Left ventricle myocardium inferior (tissue), 1 donor: ENCODE data around the gene PLEKHM2. TPM values are rescaled to one million over a fixed set of nuclear protein-coding genes. Genes with fewer than 3 reads are reported as not detected.
A peak's percentile ranks its signal among the peaks of the same experiment; 100 is the strongest.
"Not testable (repeated sequence)": the region's sequence is repeated elsewhere in the genome, so short reads cannot be mapped to it uniquely, and the experiment has no call there.

Experiments
- DNase-seq: peaks from one replicate; pipeline ENCODE4 v3.0.0-alpha.2; 2020
- H3K27ac ChIP-seq: fragments of 200-600 bp; replicated peaks from 2 replicates; pipeline ENCODE4 v1.8.0; 2021
- H3K27me3 ChIP-seq: fragments of 200-600 bp; 2 replicates; pipeline ENCODE4 v1.8.0; 2021; ENCODE audit warnings: low read depth
- H3K36me3 ChIP-seq: fragments of 200-600 bp; 2 replicates; pipeline ENCODE4 v1.8.0; 2021
- H3K4me1 ChIP-seq: fragments of 200-600 bp; 2 replicates; pipeline ENCODE4 v1.8.0; 2021
- H3K4me3 ChIP-seq: fragments of 200-600 bp; 2 replicates; pipeline ENCODE4 v1.8.0; 2021; ENCODE audit warnings: mild to moderate bottlenecking, moderate library complexity
- H3K9me3 ChIP-seq: fragments of 200-600 bp; replicated peaks from 2 replicates; pipeline ENCODE4 v1.8.0; 2021
- CTCF ChIP-seq: fragments of 200-600 bp; IDR thresholded peaks from 2 replicates; pipeline ENCODE4 v1.8.0; 2021; ENCODE audit warnings: antibody characterized with exemption, mild to moderate bottlenecking, borderline replicate concordance
- intact Hi-C: fragments of 100-400 bp; cut with micrococcal nuclease; formaldehyde crosslinking; loops from one replicate; pipeline ENCODE4 v1.11.0; 2022
- total RNA-seq: library from RNA; stranded (reverse); fragmentation: NEBNext Ultra II Directional; extraction: Animal tissue kit (Norgen Biotek cat#: 25700); gene quantifications from one replicate; pipeline ENCODE4 v1.2.1, GENCODE V29; 2021
- donor health status: DM: no; HTN: yes; CAD: no; lungs with severe emphysema.

PLEKHM2 gene
- total RNA-seq, 1 donor from 2014 or later: 90.3 TPM

- no peaks in the 10 kb centered on the region for H3K9me3 ChIP-seq
- H3K4me3 ChIP-seq: no peak overlapping the region
- no peaks in the 10 kb centered on the region for H3K27me3 ChIP-seq
- TF ChIP-seq CTCF: no peak
- intact Hi-C loops: no loop called here
- H3K27ac ChIP-seq: peak overlapping the region; percentile 42
- H3K4me1 ChIP-seq: peaks cover 72% of the 10 kb centered on the region
- peaks cover 3% of the 10 kb centered on the region for H3K36me3 ChIP-seq
- no peak for DNase-seq
Measured at GRCh38 chr1:15696956-15697521, 12.9 kb downstream of the PLEKHM2 start.

GRCh38 chr1:15698201-15698600 is 14.1 kb downstream of the PLEKHM2 start:
- Histone ChIP-seq H3K9me3 (no peaks in the 10 kb centered on the region), H3K27me3 (no peaks in the 10 kb centered on the region), H3K36me3 (peaks cover 3% of the 10 kb centered on the region), H3K4me1 (peaks cover 72% of the 10 kb centered on the region), H3K4me3 (no peak overlapping the region), H3K27ac (no peak overlapping the region)
- no peak for TF ChIP-seq CTCF
- DNase-seq: no peak
- intact Hi-C loops: no loop called here

GRCh38 chr1:15699321-15699720 is 15.2 kb downstream of the PLEKHM2 start:
- H3K4me1 ChIP-seq: peaks cover 72% of the 10 kb centered on the region
- intact Hi-C loops, H3K4me3 ChIP-seq, H3K27ac ChIP-seq, H3K27me3 ChIP-seq, H3K36me3 ChIP-seq, DNase-seq, H3K9me3 ChIP-seq: not testable (repeated sequence)

DNA sequence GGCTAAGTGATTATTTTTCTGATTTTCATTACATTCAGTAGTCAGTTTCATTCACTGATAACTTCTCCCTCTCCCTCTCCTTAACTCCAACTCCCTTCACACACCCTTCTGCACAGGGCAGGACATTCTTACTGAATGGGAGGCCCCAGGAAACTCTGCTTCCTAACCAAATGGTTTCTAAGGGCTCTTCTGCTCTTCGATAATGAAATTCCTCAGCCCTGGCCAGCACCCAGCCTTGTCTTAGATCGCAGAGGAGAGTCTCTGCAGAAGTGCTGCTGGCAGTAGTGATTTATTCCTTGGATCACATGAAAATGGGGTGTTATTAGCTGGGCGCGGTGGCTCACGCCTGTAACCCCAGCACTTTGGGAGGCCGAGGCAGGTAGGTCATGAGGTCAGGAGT is 16.4 kb downstream of the PLEKHM2 start:
- intact Hi-C loops: no loop called here
- no peak overlapping the region for H3K4me3 ChIP-seq
- no peaks in the 10 kb centered on the region for H3K36me3 ChIP-seq
- DNase-seq: no peak
- no peaks in the 10 kb centered on the region for H3K27me3 ChIP-seq
- peak overlapping the region; percentile 22 for H3K27ac ChIP-seq
- no peaks in the 10 kb centered on the region for H3K9me3 ChIP-seq
- TF ChIP-seq CTCF: no peak
- peaks cover 83% of the 10 kb centered on the region for H3K4me1 ChIP-seq

- Histone ChIP-seq H3K27me3 (no peaks in the 10 kb centered on the region), H3K27ac (peak overlapping the region; percentile 17), H3K36me3 (no peaks in the 10 kb centered on the region), H3K9me3 (no peaks in the 10 kb centered on the region), H3K4me1 (peaks cover 89% of the 10 kb centered on the region), H3K4me3 (no peak overlapping the region)
- intact Hi-C loops: no loop called here
- DNase-seq: no peak
- TF ChIP-seq CTCF: no peak
Measured at GRCh38 chr1:15701784-15702183, 17.7 kb downstream of the PLEKHM2 start.

GRCh38 chr1:15702722-15703550 is 18.8 kb downstream of the PLEKHM2 start:
- Histone ChIP-seq H3K4me1 (peaks cover 89% of the 10 kb centered on the region), H3K27me3 (no peaks in the 10 kb centered on the region), H3K36me3 (no peaks in the 10 kb centered on the region), H3K9me3 (no peaks in the 10 kb centered on the region), H3K27ac (peak overlapping the region; percentile 88), H3K4me3 (peak overlapping the region; percentile 41)
- intact Hi-C loops: no loop called here
- DNase-seq: no peak
- TF ChIP-seq CTCF: peak; percentile 38
